SKM-1 treated with dmso at 0.1 percent for 144 hours (cell line): ENCODE measurements around the gene SLC24A4.

ENCODE experiments used
- DNase-seq: peaks from one replicate; lab custom pipeline; 2025; ENCODE audit not compliant: unreplicated experiment; lab: John Stamatoyannopoulos, UW

The SLC24A4 gene

GRCh38 chr14:92360651-92361370, 37.8 kb downstream of the SLC24A4 start:
- DNase-seq: no peak

GRCh38 chr14:92362781-92363235, 39.8 kb downstream of the SLC24A4 start:
- no peak for DNase-seq

GRCh38 chr14:92366237-92366636, 43.3 kb downstream of the SLC24A4 start:
- DNase-seq: no peak

- DNase-seq: no peak
These were observed 45.0 kb downstream of the SLC24A4 start for GRCh38 chr14:92368001-92368400.

GRCh38 chr14:92369097-92369496, 46.1 kb downstream of the SLC24A4 start:
- DNase-seq: no peak

- DNase-seq: no peak
These were observed 49.3 kb downstream of the SLC24A4 start for GRCh38 chr14:92372230-92372629.

GRCh38 chr14:92373336-92373735, 50.4 kb downstream of the SLC24A4 start:
- DNase-seq: no peak

GRCh38 chr14:92380131-92380530, 57.2 kb downstream of the SLC24A4 start:
- no peak for DNase-seq

- no peak for DNase-seq
These were observed 57.6 kb downstream of the SLC24A4 start for GRCh38 chr14:92380582-92380981.

GRCh38 chr14:92382677-92383076, 59.7 kb downstream of the SLC24A4 start:
- no peak for DNase-seq

GRCh38 chr14:92383805-92384204, 60.8 kb downstream of the SLC24A4 start:
- DNase-seq: no peak

- DNase-seq: no peak
These were observed 61.6 kb downstream of the SLC24A4 start for GRCh38 chr14:92384461-92385133.

- no peak for DNase-seq
These were observed 62.6 kb downstream of the SLC24A4 start for GRCh38 chr14:92385561-92385960.

- no peak for DNase-seq
These were observed 63.2 kb downstream of the SLC24A4 start for GRCh38 chr14:92386165-92386564.

- DNase-seq: peak; percentile 71
These were observed 63.7 kb downstream of the SLC24A4 start for GRCh38 chr14:92386637-92387036.

GRCh38 chr14:92387578-92387977, 64.6 kb downstream of the SLC24A4 start:
- no peak for DNase-seq

GRCh38 chr14:92389598-92390158, 66.7 kb downstream of the SLC24A4 start:
- no peak for DNase-seq

GRCh38 chr14:92391726-92392125, 68.8 kb downstream of the SLC24A4 start:
- no peak for DNase-seq

GRCh38 chr14:92392711-92393110, 69.7 kb downstream of the SLC24A4 start:
- DNase-seq: no peak

- no peak for DNase-seq
These were observed 74.4 kb downstream of the SLC24A4 start for GRCh38 chr14:92397150-92397952.

- no peak for DNase-seq
These were observed 75.1 kb downstream of the SLC24A4 start for GRCh38 chr14:92397953-92398564.
